ENCODE measurements around the gene REST.
"Not testable (repeated sequence)": the region's sequence is repeated elsewhere in the genome, so short reads cannot be mapped to it uniquely, and the experiment has no call there.

REST gene

GRCh38 chr4:56930638-56931037 is 22.9 kb downstream of the REST start:
- Histone ChIP-seq H3K4me2 (ENCODE audit: low read length) (no peak overlapping the region), H3K9me3 (ENCODE audit: control insufficient read depth, low read length) (no peaks in the 10 kb centered on the region), H2AFZ (no peak overlapping the region), H3K79me2 (peaks cover 8% of the 10 kb centered on the region), H3K4me1 (no peaks in the 10 kb centered on the region), H3K27ac (no peak overlapping the region), H3K27me3 (ENCODE audit: control insufficient read depth, insufficient read depth, low read length) (no peaks in the 10 kb centered on the region), H3K4me3 (ENCODE audit: low read depth, low read length) (no peak overlapping the region), H3K36me3 (ENCODE audit: control insufficient read depth, insufficient read depth, low read length) (no peaks in the 10 kb centered on the region), H3K9ac (no peak overlapping the region)
- no peak for TF ChIP-seq CTCF (IDR thresholded peaks at IDR 0.05)

- no peak overlapping the region for H3K27ac ChIP-seq
- no peak for TF ChIP-seq CTCF (IDR thresholded peaks at IDR 0.05)
- H3K27me3 ChIP-seq (ENCODE audit: control insufficient read depth, insufficient read depth, low read length), result no peaks in the 10 kb centered on the region
- H3K36me3 ChIP-seq (ENCODE audit: control insufficient read depth, insufficient read depth, low read length), result no peaks in the 10 kb centered on the region
- H3K4me2 ChIP-seq (ENCODE audit: low read length), result no peak overlapping the region
- peaks cover 3% of the 10 kb centered on the region for H3K79me2 ChIP-seq
- H3K9ac ChIP-seq, result no peak overlapping the region
- H3K4me3 ChIP-seq (ENCODE audit: low read depth, low read length), result no peak overlapping the region
- no peaks in the 10 kb centered on the region for H3K4me1 ChIP-seq
- no peak overlapping the region for H2AFZ ChIP-seq
- no peaks in the 10 kb centered on the region for H3K9me3 ChIP-seq (ENCODE audit: control insufficient read depth, low read length)
Observed at GRCh38 chr4:56931924-56932323, 24.2 kb downstream of the REST start.

GRCh38 chr4:56937262-56937661 is 29.6 kb downstream of the REST start:
- no peaks in the 10 kb centered on the region for H3K9me3 ChIP-seq (ENCODE audit: control insufficient read depth, low read length)
- H3K4me3 ChIP-seq (ENCODE audit: low read depth, low read length), result no peak overlapping the region
- H3K27ac ChIP-seq, result no peak overlapping the region
- H3K4me2 ChIP-seq (ENCODE audit: low read length), result no peak overlapping the region
- no peaks in the 10 kb centered on the region for H3K36me3 ChIP-seq (ENCODE audit: control insufficient read depth, insufficient read depth, low read length)
- no peaks in the 10 kb centered on the region for H3K79me2 ChIP-seq
- H3K27me3 ChIP-seq (ENCODE audit: control insufficient read depth, insufficient read depth, low read length), result no peaks in the 10 kb centered on the region
- no peak overlapping the region for H2AFZ ChIP-seq
- no peak for TF ChIP-seq CTCF (IDR thresholded peaks at IDR 0.05)
- no peaks in the 10 kb centered on the region for H3K4me1 ChIP-seq
- no peak overlapping the region for H3K9ac ChIP-seq

GRCh38 chr4:56939826-56940225 is 32.1 kb downstream of the REST start:
- H3K36me3 ChIP-seq (ENCODE audit: control insufficient read depth, insufficient read depth, low read length); H3K4me3 ChIP-seq (ENCODE audit: low read depth, low read length); H3K4me1 ChIP-seq; H3K79me2 ChIP-seq; H3K27ac ChIP-seq; H3K4me2 ChIP-seq (ENCODE audit: low read length); H3K27me3 ChIP-seq (ENCODE audit: control insufficient read depth, insufficient read depth, low read length); H2AFZ ChIP-seq; H3K9ac ChIP-seq; H3K9me3 ChIP-seq (ENCODE audit: control insufficient read depth, low read length): not testable (repeated sequence)

- Histone ChIP-seq H3K4me3 (ENCODE audit: low read depth, low read length) (no peak overlapping the region), H3K4me1 (no peaks in the 10 kb centered on the region), H3K79me2 (no peaks in the 10 kb centered on the region), H3K36me3 (ENCODE audit: control insufficient read depth, insufficient read depth, low read length) (no peaks in the 10 kb centered on the region), H2AFZ (no peak overlapping the region), H3K27me3 (ENCODE audit: control insufficient read depth, insufficient read depth, low read length) (no peaks in the 10 kb centered on the region), H3K9me3 (ENCODE audit: control insufficient read depth, low read length) (no peaks in the 10 kb centered on the region), H3K4me2 (ENCODE audit: low read length) (no peak overlapping the region), H3K27ac (no peak overlapping the region), H3K9ac (no peak overlapping the region)
- no peak for TF ChIP-seq CTCF (IDR thresholded peaks at IDR 0.05)
Observed at GRCh38 chr4:56940403-56940802, 32.7 kb downstream of the REST start.
